Anterior cingulate cortex (tissue), 58 donors: Measurements from ENCODE around the gene HYAL3.
A peak's percentile ranks its signal among the peaks of the same experiment; 100 is the strongest.

Source experiments
- DNase-seq, 58 donors: peaks; one replicate each; lab custom pipeline; 2025; lab: John Stamatoyannopoulos, UW

The HYAL3 gene

GRCh38 chr3:50331364-50331907 is 32.2 kb upstream of the HYAL3 start:
- no peak for DNase-seq

DNA sequence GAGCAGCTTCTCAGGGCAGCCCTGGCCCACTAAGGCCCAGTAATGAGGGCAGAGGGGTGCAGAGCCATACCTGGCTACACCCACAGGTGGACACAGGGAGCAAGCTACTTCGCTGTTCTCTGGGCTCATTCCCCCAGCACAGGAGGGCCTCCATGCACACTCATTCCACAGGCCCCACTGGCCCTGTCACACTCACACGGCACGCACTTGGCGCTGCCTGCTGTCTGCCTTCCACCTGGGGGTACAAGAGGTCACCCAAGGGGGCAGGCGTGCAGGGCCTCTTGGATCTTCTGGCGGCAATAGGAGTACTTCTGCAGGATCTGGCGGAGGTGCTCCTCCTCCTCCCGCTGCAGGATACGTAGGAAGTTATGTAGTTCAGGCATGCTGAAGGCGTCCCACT is 31.1 kb upstream of the HYAL3 start:
- no peak for DNase-seq

DNA sequence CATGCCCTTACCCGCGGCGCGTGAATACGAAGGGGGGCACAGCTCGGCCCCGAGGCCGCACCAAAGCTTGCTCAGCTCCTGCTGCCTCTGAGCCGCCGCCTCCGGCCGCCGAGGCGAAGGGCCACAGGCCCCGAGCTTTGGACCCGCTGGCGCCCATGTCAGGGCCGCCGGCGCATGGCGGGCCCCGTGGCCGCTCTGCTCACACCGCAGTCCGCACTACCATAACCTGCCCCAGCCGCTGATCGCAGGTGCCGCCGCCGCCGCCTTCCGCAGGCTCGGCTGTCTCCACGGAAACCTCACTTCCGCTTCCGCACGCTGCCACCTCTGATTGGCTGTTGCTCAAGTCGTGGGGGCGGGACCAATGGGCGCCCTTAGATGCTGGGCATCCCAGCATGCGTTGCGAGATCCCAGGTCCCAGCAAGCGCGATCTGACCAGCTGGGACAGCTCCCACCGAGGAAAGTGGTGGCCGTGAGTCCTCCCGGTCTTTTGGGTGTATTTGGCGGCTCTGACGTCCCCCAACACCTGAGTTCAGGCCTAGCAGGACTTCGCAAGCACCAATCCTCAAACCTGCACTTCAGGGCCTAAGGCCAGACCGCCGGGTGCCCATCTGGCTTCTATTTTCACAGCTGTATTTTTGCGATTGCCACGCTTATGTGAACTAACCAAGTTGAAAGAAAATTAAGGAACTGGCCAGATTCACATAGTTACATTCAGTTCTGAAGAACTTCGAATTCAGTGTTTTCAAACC is 28.9 kb upstream of the HYAL3 start, which contains the start of gene TUSC2:
Gene TUSC2, minus strand, starts transcription at position 281 of the 749 bp plus-strand sequence. Its CDS starts 124 bp downstream, at position 157.
- DNase-seq: peak; percentile 50 to 99 (median 93)

DNA sequence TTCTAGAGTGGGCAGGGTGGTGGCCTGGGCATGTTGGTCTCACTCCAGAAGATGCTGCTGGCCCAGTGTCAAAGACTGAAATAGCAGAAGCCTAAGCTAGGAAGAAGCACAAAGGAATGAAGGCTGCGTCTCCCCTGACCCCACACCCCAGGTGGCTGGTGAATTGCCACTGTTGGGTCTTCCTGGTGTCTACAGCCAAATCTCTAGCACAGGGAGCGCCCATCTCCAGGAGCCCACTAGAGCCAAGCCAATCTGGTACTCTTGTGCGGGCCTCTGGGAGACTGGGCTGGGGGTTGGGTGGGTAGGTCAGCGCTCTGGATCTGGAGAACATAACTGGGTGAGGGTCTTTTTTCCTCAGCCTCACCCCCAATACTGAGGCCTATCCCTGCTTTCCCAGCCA is 27.9 kb upstream of the HYAL3 start:
- DNase-seq: no peak

DNA sequence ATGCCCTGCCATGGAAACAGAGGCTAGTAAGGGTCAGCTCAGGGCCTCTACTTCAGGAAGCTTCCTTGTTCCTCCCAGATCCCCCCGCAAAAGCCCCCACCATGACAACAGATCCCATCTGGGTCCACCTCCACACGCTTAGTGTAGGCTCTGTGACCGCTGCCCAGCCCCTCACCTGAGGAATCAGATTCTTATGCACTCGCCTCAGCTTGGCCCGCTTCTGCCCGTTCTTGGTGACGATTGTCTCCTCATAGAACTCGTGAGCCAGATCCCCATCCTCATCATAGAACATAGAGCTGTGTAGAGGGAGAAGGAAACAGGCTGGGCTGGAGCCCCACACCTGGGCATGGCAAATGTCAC is 27.0 kb upstream of the HYAL3 start:
- no peak for DNase-seq

GRCh38 chr3:50325497-50326181 is 26.4 kb upstream of the HYAL3 start:
- no peak for DNase-seq

- no peak for DNase-seq
These were observed 25.9 kb upstream of the HYAL3 start for GRCh38 chr3:50325113-50325480.

DNA sequence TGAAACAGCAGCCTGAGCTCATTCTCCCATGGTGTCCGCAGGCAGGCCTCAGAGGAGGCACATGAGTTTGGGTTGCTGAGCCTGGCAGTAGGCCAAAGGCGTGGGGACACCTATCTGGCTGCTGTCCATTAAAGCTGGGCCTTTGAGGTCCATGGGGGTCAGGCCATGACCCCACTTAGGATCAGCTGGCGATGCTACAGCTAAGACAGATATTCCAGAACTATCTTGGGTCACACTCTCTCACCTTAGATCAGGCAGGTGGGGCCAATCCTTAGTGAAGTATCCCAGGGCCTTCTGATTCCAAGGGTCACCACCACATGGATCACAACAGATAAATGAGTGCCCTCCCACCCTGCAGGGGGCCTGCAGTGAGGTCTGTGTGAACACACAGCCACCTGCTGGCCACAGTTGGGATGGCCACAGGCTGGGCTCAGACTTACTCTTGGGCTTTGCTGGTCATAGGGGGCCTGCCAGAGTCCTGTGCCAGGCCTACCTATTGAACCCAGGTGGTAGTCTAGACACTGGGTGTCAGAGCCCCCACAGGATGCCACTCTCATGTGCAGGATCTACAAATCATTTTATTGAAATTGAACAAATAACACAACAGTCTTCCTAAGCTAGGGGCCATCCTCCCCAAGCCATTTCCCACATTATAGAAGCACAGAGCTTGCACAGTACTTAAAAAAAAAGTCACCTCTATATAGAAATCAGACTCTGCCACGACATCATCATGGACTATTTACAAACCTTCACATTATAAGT is 25.3 kb upstream of the HYAL3 start:
- DNase-seq: peak in 47 of 58 donors; percentile 20 to 77 (median 50)

GRCh38 chr3:50323614-50324199 is 24.5 kb upstream of the HYAL3 start:
- DNase-seq: no peak

DNA sequence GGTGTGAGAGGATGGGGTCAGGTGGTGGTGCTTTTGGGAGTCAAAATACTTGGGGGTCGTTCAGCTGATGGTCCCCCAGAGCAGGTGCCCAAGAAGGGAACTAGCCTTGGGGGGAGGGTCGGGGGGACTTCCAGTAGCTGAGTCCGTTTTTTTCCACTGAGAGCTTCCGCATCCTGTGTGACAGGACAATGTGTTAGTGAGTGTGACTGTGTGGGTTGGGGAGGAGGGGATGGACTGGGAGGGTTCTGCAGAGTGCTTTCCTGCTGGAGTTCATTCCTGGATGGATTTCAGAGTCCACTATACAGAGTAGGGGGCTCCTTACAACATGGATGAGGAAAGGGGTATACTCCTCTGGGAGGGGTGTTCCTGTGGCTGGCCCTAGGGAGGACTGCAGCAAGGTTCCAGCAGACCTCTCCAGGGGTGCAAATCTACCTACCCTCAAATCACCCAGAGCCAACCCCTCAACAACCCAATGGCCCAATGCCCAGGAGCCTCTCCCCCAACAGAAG is 23.9 kb upstream of the HYAL3 start:
- peak in 1 of 58 donors; percentile 9 for DNase-seq

DNA sequence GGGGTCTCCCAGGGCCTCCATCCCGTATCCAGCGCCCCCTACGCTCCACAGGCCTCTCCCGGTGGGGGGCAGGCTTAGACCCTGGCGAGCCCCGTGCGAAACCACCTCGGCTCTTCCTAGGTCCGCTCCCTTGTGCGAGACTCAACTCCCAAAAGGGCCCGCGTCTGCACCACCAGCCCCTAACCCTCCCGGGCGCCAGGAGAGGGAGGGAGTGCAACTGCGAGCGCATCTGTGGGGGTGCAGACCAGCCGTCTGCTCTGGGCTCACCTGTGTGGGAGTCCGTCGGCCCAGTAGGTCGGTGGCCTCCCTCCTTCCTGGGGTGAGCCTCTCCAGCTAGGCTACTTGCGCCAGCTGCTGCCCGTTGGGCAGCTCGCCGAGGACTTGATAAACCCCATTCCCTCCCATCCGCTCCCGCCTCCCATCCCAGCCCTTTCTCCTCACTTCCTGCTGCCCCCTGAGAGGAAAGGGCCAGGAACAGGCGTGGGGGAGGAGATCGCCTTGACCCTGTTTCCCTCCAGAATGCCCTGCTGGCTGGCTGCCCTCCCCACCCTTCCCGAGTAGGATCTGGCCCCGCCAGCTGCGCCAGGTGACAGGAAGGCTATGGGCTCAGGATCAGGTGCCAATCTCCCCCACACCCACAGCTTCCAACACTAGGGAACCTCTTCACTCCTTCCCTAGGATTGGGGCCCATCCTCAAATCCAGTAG is 23.3 kb upstream of the HYAL3 start, which contains the start of gene HYAL2:
Gene HYAL2, minus strand, starts transcription at position 360 of the 706 bp plus-strand sequence. CDS start 2,256 bp downstream, outside the sequence.
- DNase-seq: no peak

DNA sequence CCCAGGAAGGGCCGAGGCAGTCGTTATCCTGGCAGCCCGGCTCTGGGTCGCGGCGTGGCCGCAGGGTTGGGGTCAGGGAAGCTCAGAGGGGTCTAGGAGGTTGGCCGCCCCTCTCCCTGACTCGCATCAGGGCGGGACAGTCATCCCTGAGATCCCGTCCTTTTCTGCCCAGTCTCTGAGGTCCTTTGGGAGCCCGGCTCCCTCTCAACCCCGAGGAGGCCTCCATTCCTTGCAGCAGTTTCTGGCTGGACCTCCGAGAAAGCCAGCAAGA is 22.8 kb upstream of the HYAL3 start:
- no peak for DNase-seq

GRCh38 chr3:50321336-50322114 is 22.3 kb upstream of the HYAL3 start:
- peak; percentile 52 to 96 (median 89) for DNase-seq

DNA sequence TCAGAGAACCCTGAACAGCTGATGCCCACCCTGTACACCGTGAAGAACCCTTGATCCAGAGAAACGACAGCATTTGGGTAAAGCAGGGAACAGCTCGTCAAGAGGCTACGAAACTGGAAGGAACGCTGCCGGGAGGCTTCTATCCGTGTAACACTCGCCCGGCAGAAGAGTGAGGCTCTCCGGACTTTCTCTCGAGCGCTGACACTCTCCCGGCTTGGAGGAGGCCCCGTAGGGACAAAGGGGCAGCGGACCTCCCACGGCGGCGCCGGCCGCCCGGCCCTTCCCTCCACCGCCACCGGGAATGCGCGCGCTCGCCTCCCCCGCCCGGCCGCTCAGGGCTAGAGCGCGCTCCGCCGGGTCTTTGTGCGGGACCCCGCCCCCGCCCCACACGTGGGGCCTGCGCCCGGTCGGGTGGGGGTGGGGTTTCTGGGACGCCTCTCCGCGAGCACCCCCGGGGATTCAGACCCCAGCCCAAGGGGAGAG is 21.7 kb upstream of the HYAL3 start:
- peak in 57 of 58 donors; percentile 43 to 96 (median 85) for DNase-seq

GRCh38 chr3:50319894-50320625 is 20.9 kb upstream of the HYAL3 start:
- DNase-seq: no peak

DNA sequence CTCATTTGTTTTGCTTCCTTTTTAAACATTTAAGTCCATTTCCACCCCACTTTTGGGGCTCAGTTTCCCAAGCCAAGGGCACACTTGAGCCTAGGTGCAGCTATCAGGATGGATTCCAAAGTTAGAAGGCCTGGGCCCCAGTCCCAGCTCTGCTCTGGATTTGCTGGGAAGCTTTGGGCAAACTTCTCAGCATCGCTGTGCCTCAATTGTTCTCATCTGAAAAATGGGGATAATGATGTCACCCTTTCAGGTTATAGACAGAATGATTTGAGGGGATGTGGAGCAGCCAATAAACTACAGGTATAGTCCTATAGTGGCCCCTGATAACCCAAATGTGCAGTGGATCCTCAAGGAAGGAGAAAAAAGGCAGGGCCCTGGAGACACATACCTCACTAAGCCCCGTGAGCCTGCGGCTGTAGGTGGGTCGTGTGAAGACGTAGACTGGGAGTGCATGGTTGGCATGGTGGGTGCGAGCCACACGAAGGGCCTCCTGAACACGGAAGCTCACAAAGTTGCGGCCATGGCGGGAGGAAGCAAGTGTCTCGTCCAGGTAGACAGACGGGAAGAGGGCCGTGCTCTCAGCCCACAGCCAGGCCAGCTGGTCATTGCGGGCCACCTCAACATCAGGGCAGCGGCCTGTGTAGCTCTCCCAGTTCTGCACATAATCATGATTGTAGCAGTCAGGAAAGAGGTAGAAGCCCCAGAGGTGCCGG is 20.1 kb upstream of the HYAL3 start:
- no peak for DNase-seq

GRCh38 chr3:50318615-50319014 is 19.4 kb upstream of the HYAL3 start:
- no peak for DNase-seq

- DNase-seq: no peak
These were observed 19.0 kb upstream of the HYAL3 start for GRCh38 chr3:50318163-50318562.
